HTR-8/SVneo (cell line): ENCODE measurements around the gene UBR2.
"Not testable (repeated sequence)": the region's sequence is repeated elsewhere in the genome, so short reads cannot be mapped to it uniquely, and the experiment has no call there.

Source experiments
- DNase-seq: peaks from one replicate; pipeline ENCODE4 v3.0.0; 2011; ENCODE audit warnings: low spot score, mixed read lengths; ENCODE audit not compliant: insufficient read length
- FAIRE-seq: peaks from 2 replicates; lab custom pipeline; 2011; peaks lifted over from hg19 to GRCh38; lab: Jason Lieb, UNC

UBR2 gene

GRCh38 chr6:42720739-42721138, 156.9 kb downstream of the UBR2 start:
- FAIRE-seq = peak; percentile 36
- DNase-seq = no peak

- no peak for DNase-seq
- no peak for FAIRE-seq
Observed at GRCh38 chr6:42722497-42722896, 158.7 kb downstream of the UBR2 start, which contains the start of gene PRPH2. PRPH2 (minus strand) TSS chr6:42722597; CDS start chr6:42722334, 263 bp downstream.

DNA sequence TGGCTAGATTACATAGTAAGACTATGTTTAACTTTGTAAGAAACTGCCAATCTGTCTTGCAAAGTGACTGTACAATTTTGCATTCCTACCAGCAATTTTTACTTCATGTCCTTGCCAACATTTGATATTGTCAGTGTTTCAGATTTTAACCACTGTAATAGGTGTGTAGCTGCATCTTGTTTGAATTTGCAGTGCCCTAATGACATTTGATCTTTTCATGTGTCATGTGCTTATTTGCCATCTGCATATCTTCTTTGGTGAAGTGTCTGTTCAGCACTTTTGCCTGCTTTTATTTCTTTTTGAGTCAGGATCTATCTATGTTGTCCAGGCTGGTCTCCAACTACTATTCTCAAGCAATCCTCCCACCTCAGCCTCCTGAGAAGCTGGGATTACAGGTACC, 161.0 kb downstream of the UBR2 start:
- FAIRE-seq = no peak

GRCh38 chr6:42726026-42726425, 162.2 kb downstream of the UBR2 start:
- no peak for FAIRE-seq
- DNase-seq = no peak

More for the DNA sequence above, 161.0 kb downstream of the UBR2 start:
- DNase-seq = no peak

DNA sequence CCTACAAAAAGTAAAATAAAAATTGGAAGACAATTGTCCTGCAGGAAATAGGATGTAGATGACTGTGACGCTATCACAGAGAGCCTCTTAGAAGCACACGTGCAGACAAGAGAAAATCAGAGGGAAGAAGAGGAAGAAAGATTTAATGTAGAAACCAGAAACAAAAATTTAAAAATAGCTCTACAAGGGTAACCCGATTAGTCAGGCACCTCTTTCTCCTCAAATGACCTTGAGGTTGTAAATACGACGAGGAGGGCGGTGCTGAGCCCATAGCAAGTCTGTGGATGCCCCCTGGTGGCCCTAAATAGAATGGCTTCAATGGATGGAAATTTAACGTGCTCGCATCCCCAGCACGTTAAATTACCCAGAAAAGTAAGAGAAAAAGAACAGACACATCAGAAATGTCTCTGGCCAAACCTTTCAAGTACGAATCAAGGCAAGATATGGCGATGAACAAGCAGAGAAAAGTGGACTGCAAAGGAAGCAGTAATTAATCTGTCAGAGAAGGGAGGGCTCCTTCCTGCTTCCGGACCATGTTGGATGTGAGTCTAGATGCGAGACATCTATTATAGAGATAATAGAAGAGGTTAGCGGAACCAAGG, 162.8 kb downstream of the UBR2 start:
- FAIRE-seq (peak; percentile 40), DNase-seq (peak; percentile 77)

- DNase-seq = no peak
Observed at GRCh38 chr6:42727087-42727611, 163.3 kb downstream of the UBR2 start.

GRCh38 chr6:42727627-42728026, 163.8 kb downstream of the UBR2 start:
- no peak for FAIRE-seq
- no peak for DNase-seq

More at GRCh38 chr6:42727087-42727611, 163.3 kb downstream of the UBR2 start:
- no peak for FAIRE-seq

DNA sequence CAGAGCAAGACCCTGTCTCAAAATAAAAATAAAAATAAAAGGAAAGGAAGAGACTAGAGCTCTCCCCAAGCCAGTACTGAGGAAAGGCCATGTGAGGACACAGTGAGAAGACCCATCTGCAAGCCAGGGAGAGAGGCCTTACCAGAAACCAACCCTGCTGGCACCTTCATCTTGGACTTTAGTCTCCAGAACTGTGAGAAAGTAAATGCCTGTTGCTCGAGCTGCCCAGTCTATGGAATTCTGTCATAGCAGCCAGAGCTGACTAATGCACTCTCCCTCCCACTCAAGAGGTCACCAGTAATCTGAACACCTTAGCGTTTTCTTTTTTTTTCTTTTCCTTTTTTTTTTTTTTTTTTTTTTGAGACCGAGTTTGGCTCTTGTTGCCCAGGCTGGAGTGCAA, 165.9 kb downstream of the UBR2 start:
- no peak for DNase-seq
- FAIRE-seq = no peak

- DNase-seq = not testable (repeated sequence)
Observed at GRCh38 chr6:42733867-42734481, 170.1 kb downstream of the UBR2 start.

DNA sequence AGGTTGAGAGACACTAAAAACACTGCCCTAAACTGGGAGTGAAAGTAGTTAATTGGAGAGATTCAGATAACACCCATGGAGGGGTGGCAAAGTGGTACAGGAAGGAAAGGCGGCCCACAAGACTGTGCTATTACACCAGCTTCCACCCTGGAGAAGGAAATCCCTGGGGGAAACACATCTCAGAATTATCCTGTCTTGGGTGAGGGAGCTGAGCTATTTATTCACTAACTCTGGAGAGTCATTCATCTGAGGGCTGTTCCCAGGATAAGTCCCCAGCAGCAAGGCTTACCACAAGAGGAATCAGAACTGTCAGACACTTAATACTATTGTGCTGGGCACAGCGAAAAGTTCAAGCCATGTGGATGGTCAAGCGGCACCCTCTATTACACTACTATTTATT, 172.1 kb downstream of the UBR2 start:
- no peak for DNase-seq
- no peak for FAIRE-seq

More at GRCh38 chr6:42733867-42734481, 170.1 kb downstream of the UBR2 start:
- not testable (repeated sequence) for FAIRE-seq

- DNase-seq (no peak), FAIRE-seq (no peak)
Observed at GRCh38 chr6:42740725-42741124, 176.9 kb downstream of the UBR2 start.

DNA sequence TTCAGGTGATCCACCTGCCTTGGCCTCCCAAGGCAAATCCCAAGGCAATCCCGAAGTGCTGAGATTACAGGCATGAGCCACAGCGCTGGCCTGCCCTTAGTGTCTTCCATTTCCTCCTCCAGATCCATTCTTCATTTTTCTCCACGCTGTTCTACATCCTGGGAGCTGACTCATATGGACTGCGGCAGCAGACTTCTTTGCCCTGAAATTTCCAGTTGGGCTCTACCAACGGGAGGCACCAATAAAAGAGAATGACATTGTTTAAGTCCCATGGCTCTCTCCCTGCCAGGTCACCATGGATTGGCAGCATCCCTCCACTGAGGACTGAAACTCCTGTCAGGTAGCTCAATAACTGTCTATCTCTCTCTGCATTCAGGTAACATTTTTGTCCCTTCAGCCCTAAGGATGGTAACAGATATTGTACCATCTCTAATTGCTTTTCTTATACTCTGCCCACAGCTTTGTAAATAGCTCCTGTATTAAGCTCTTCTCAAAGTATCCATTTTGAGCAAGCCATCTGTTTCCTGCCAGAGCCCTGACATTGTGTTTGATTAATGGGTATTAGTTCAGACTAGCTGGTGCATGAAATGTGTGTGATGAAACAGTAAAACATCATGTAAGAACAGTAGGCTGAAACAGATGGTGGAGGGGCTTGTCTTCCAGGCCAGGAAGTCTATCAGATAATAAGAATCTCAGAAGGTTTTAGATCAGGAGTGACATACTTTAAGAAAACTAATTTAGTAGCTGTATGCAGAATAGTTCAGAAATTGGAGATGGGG, 178.5 kb downstream of the UBR2 start:
- DNase-seq = peak; percentile 32
- no peak for FAIRE-seq
